ENCODE data around the gene PC. TPM values are rescaled to one million over a fixed set of nuclear protein-coding genes. Genes with fewer than 3 reads are reported as not detected.

Gene PC
- total RNA-seq, 1 donor from 2014 or later: 47.4 TPM

GRCh38 chr11:66938582-66939135 lies 19.5 kb downstream of the PC start:
- peaks cover 11% of the 10 kb centered on the region for H3K9me3 Mint-ChIP-seq (ENCODE audit: unreplicated experiment)
- H3K27ac Mint-ChIP-seq (ENCODE audit: unreplicated experiment): no peak overlapping the region
- DNase-seq: no peak
- H3K4me1 Mint-ChIP-seq (ENCODE audit: low read depth, unreplicated experiment): no peaks in the 10 kb centered on the region
- peaks cover 12% of the 10 kb centered on the region for H3K36me3 Mint-ChIP-seq (ENCODE audit: unreplicated experiment)
- no peak overlapping the region for H3K4me3 Mint-ChIP-seq (ENCODE audit: unreplicated experiment)
- no peak for TF ChIP-seq CTCF (IDR thresholded peaks at IDR 0.05; ENCODE audit: partially characterized antibody, unreplicated experiment)
- peaks cover 4% of the 10 kb centered on the region for H3K27me3 Mint-ChIP-seq (ENCODE audit: unreplicated experiment)

- no peak for TF ChIP-seq CTCF (IDR thresholded peaks at IDR 0.05; ENCODE audit: partially characterized antibody, unreplicated experiment)
- Mint-ChIP-seq H3K27me3 (ENCODE audit: unreplicated experiment) (no peaks in the 10 kb centered on the region), H3K4me3 (ENCODE audit: unreplicated experiment) (no peak overlapping the region), H3K4me1 (ENCODE audit: low read depth, unreplicated experiment) (peaks cover 7% of the 10 kb centered on the region), H3K9me3 (ENCODE audit: unreplicated experiment) (peaks cover 8% of the 10 kb centered on the region), H3K27ac (ENCODE audit: unreplicated experiment) (no peak overlapping the region), H3K36me3 (ENCODE audit: unreplicated experiment) (peaks cover 12% of the 10 kb centered on the region)
- DNase-seq: no peak
Observed at GRCh38 chr11:66937193-66937733, 20.9 kb downstream of the PC start.

GRCh38 chr11:66936311-66936711 lies 21.9 kb downstream of the PC start:
- Mint-ChIP-seq H3K9me3 (ENCODE audit: unreplicated experiment) (peaks cover 8% of the 10 kb centered on the region), H3K36me3 (ENCODE audit: unreplicated experiment) (peaks cover 12% of the 10 kb centered on the region), H3K27me3 (ENCODE audit: unreplicated experiment) (peaks cover 2% of the 10 kb centered on the region), H3K4me1 (ENCODE audit: low read depth, unreplicated experiment) (peaks cover 7% of the 10 kb centered on the region), H3K4me3 (ENCODE audit: unreplicated experiment) (no peak overlapping the region), H3K27ac (ENCODE audit: unreplicated experiment) (no peak overlapping the region)
- no peak for DNase-seq
- TF ChIP-seq CTCF (IDR thresholded peaks at IDR 0.05; ENCODE audit: partially characterized antibody, unreplicated experiment): no peak

- no peak for DNase-seq
- peaks cover 2% of the 10 kb centered on the region for H3K27me3 Mint-ChIP-seq (ENCODE audit: unreplicated experiment)
- no peak overlapping the region for H3K27ac Mint-ChIP-seq (ENCODE audit: unreplicated experiment)
- H3K4me1 Mint-ChIP-seq (ENCODE audit: low read depth, unreplicated experiment): peaks cover 7% of the 10 kb centered on the region
- H3K36me3 Mint-ChIP-seq (ENCODE audit: unreplicated experiment): peaks cover 12% of the 10 kb centered on the region
- H3K4me3 Mint-ChIP-seq (ENCODE audit: unreplicated experiment): no peak overlapping the region
- TF ChIP-seq CTCF (IDR thresholded peaks at IDR 0.05; ENCODE audit: partially characterized antibody, unreplicated experiment): no peak
- H3K9me3 Mint-ChIP-seq (ENCODE audit: unreplicated experiment): peaks cover 8% of the 10 kb centered on the region
Observed at GRCh38 chr11:66934950-66935779, 23.0 kb downstream of the PC start.

- TF ChIP-seq CTCF (IDR thresholded peaks at IDR 0.05; ENCODE audit: partially characterized antibody, unreplicated experiment): no peak
- no peak for DNase-seq
- no peak overlapping the region for H3K27ac Mint-ChIP-seq (ENCODE audit: unreplicated experiment)
- peaks cover 8% of the 10 kb centered on the region for H3K9me3 Mint-ChIP-seq (ENCODE audit: unreplicated experiment)
- H3K27me3 Mint-ChIP-seq (ENCODE audit: unreplicated experiment): peaks cover 2% of the 10 kb centered on the region
- H3K36me3 Mint-ChIP-seq (ENCODE audit: unreplicated experiment): peaks cover 12% of the 10 kb centered on the region
- H3K4me1 Mint-ChIP-seq (ENCODE audit: low read depth, unreplicated experiment): peaks cover 7% of the 10 kb centered on the region
- H3K4me3 Mint-ChIP-seq (ENCODE audit: unreplicated experiment): no peak overlapping the region
Observed at GRCh38 chr11:66933531-66933930, 24.7 kb downstream of the PC start.

All from glutamatergic neuron (in vitro differentiated cells).